HG02943 (cell line): ENCODE measurements around the gene VIT.

Experiments used
- ATAC-seq: cut with Tn5 transposase; IDR thresholded peaks from one replicate; pipeline ENCODE4 v1.9.1; 2021; ENCODE audit warnings: mild to moderate bottlenecking, low read depth, moderate library complexity; ENCODE audit not compliant: unreplicated experiment

The VIT gene

GRCh38 chr2:36834731-36835524 is 138.4 kb downstream of the VIT start:
- no peak for ATAC-seq

- no peak for ATAC-seq
Measured at GRCh38 chr2:36839976-36840617, 143.6 kb downstream of the VIT start.

- ATAC-seq, result no peak
Measured at GRCh38 chr2:36843838-36844237, 147.3 kb downstream of the VIT start.

- ATAC-seq, result no peak
Measured at GRCh38 chr2:36849265-36849664, 152.8 kb downstream of the VIT start.

GRCh38 chr2:36854241-36854640 is 157.7 kb downstream of the VIT start:
- ATAC-seq, result no peak

GRCh38 chr2:36855429-36855828 is 158.9 kb downstream of the VIT start:
- ATAC-seq, result no peak

- ATAC-seq, result no peak
Measured at GRCh38 chr2:36857713-36858112, 161.2 kb downstream of the VIT start.

- no peak for ATAC-seq
Measured at GRCh38 chr2:36858551-36859365, 162.3 kb downstream of the VIT start.

GRCh38 chr2:36859366-36859792 is 162.9 kb downstream of the VIT start:
- no peak for ATAC-seq

- no peak for ATAC-seq
Measured at GRCh38 chr2:36861896-36862295, 165.4 kb downstream of the VIT start.
